ENCODE measurements around the gene AFMID.
"Not testable (repeated sequence)": the region's sequence is repeated elsewhere in the genome, so short reads cannot be mapped to it uniquely, and the experiment has no call there.

The AFMID gene, protein sequence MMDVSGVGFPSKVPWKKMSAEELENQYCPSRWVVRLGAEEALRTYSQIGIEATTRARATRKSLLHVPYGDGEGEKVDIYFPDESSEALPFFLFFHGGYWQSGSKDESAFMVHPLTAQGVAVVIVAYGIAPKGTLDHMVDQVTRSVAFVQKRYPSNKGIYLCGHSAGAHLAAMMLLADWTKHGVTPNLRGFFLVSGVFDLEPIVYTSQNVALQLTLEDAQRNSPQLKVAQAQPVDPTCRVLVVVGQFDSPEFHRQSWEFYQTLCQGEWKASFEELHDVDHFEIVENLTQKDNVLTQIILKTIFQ

GRCh38 chr17:78186692-78187595, at the start of gene AFMID, which contains the start of gene TK1:
TSS of gene AFMID (plus strand) at chr17:78187362. CDS start at chr17:78187371, 9 bp downstream.
TSS of gene TK1 (minus strand) at chr17:78187052. CDS start at chr17:78186994, 58 bp downstream.
- peak; percentile 95 for DNase-seq

GRCh38 chr17:78137392-78138203, 49.6 kb upstream of the AFMID start:
- DNase-seq, result no peak

DNA sequence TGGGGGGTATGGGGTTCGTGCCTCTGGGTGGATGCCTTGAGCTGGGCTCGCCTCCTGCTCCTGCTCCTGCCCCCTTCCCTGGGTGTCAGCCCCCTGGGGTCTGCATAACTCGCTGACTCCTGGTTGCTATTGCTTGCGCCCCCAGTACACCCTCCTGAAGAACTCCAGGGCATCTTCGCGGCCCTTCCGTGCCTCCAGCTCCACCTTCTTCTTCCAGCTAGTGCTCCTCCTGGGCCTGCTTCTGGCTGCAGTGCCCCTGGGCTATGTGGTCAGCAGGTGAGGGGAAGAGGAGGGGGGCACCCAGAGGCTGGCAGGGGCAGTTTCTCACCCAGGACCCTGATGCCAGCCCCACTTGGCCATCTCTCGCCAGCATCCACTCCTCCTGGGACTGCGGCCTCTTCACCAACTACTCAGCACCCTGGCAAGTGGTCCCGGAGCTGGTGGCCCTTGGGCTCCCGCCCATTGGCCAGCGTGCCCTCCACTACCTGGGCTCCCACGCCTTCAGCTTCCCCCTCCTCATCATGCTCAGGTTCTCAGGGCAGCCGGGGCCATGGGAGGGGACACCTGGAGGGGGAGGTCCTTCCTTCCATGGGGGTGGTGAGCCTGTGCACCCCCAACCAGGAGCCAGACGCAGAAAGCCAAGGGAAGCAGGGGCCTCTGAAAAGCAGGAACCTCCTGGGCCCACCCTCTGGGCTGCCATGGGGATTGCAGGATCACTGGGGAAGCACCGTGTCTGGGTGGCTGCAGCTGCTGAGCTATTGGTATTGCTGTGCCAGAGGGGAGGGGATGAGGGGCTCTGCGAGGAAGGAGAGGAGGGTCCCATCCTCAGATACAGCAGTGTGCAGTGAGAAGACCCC, 48.7 kb upstream of the AFMID start:
- no peak for DNase-seq

GRCh38 chr17:78139861-78140168, 47.3 kb upstream of the AFMID start:
- DNase-seq, result not testable (repeated sequence)

DNA sequence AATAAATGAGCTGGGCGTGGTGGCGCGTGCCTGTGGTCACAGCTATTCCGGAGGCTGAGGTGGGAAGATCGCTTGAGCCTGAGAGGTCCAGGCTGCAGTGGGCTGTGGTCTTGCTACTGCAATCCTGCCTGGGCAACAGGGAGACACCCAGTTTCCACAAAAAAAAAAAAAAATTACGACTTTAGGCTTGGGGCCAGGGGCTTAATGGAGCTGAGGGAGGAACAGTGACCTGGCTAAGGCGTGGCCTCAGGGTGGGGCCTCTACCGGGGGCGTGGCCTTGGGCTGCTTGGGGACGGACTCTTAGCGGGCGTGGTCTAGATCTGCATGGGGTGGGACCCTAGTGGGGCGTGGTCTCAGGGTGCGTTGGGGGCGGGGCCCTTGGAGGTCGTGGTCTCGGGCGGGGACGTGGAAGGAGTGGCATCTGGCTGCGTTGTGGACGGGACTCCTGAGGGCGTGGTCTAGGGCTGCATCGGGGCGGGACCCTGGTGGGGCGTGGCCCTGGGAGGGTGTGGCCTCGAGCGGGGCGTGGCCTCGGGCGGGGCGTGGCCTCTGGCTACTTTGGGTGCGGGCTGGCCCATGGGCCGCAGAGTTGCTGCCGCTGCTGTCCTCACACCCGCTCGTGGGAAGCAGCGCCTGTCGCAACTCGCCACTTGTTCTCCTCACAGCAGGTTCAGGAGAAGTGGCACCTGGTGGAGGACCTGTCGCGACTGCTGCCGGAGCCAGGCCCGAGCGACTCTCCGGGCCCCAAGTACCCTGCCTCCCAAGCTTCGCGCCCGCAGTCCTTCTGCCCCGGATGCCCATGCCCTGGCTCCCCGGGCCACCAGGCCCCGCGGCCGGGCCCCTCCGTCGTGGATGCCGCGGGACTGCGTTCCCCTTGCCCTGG, 46.8 kb upstream of the AFMID start:
- peak; percentile 35 for DNase-seq

DNA sequence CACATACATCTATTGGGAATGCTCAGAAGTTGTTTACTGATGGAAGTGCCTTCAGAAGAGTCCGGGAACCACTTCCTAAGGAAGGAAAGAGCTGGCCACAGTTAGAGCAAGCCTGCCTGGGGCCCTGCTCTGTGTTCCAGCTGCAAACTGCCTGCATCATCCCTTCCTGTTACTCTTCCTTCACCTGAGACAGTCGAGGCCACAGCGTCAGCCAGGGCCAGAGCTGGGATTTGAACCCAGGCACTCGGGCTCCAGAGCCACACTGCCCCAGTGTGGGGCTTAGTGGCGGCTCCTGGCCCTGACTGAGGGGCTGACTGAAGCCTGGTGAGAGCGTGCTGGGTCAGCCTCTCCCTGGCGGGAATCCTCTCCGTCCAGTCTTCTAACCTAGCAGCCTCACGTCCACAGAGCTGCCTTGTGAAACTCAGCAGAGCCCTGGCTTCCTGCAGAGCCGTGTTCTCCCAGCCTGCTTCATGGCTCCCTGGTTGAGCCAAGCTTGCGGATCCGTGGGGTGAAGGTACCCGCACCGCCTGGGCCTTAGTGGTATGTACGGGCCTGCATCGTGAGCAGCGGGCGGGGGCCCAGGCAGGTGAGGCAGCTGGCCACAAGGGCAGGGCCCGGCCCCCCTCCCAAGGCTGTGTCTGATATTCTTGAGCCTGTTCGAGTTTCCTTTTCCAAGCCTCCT, 45.6 kb upstream of the AFMID start:
- DNase-seq, result no peak

- DNase-seq, result no peak
Measured at GRCh38 chr17:78142119-78142861, 44.9 kb upstream of the AFMID start.

- DNase-seq, result no peak
Measured at GRCh38 chr17:78143214-78144146, 43.7 kb upstream of the AFMID start.

- DNase-seq, result no peak
Measured at GRCh38 chr17:78144147-78144719, 42.9 kb upstream of the AFMID start.

DNA sequence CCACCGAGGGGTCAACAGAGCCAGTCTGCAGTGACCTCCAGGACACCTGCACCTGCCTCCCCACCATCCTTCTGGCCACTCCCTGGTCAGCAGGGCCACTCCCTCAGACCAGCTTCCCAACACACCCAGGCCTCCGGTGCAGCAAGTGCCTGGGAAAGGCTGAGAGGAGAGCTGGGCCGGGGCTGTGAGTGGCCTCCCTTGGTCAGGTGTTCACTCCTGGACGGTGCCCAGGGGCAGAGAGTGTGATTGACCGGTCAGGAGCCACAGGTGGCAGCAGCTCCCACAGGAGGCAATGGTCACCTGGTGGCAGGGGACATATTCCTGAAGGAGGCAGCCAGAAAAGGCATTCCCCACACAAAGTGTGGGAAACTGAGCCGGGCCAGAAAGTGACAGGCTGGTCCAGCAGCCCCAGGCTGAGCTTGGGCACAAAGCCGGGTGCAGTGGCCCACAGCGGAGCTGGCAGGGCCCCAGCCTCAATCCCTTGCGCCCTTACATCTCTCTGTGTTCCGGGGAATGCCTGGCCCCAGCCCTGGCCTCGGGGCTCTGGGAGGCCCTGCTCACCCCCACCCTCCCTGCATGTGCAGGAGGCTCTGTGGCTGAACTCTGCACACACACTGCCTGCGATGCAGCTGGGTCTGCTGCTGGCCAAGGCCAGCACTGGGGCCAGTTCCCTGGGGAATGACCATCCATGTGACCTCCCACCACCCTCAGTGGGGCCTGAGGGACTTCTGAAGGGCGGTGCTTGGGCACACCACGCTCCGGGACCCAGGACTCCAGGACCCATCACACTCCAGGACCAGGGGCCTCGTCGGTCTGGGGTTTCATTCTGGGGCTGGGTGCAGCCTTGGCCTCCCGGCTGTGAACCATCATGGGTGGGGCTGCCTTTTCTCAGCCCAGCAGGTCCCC, 42.2 kb upstream of the AFMID start:
- no peak for DNase-seq

DNA sequence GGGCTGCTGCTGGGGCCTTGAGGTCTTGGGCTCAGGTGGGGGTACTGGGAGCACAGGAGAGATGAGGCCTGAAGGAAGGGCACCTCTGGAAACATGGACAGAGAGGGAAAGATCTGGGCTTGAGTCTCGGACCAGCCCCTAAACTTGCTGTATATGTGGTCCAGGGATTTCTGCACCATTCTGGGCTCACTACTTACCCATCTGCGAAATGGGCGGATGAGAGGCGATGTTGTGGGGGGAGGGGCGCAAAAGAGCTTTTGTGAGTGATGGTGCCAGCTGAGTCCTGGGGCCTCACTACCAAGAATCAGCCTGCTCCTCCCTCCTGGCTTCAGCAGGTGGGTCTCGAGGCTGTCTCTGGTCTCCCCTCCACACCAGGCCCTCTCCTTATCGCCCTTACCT, 40.7 kb upstream of the AFMID start:
- DNase-seq, result no peak

GRCh38 chr17:78146881-78147280, 40.3 kb upstream of the AFMID start:
- no peak for DNase-seq

DNA sequence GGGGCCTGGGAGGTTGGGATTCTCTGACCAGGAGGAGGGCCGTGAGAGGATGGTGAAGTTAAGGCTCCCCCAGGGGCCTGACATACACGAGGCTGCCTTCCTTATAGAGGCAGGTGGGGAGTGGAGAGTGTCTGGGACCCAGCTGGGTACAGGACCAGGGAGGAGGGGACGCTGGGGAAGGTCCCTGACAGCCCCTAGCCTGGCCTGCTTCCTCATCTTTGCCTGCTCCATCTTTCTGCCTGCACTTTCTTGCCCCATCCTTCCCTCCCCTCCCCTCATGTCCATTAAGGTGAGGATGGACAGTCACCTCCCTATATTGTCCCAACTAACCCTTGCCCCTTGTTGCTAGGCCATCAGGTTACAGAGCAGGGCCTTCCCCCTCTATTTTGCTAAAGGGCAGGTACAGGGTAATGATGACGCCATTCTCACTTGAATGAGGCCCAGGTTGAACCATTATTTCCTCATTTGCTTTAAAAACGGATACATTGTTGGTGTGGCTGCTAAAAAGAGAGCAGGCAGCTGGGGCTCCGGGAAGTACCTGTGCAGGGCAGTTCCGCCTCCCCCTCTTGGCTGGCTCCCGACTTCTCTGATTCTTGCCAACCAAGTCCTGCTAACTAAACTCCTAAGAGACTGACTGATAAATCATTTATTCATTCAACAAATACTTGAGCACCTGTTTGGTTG, 39.7 kb upstream of the AFMID start:
- DNase-seq, result no peak

DNA sequence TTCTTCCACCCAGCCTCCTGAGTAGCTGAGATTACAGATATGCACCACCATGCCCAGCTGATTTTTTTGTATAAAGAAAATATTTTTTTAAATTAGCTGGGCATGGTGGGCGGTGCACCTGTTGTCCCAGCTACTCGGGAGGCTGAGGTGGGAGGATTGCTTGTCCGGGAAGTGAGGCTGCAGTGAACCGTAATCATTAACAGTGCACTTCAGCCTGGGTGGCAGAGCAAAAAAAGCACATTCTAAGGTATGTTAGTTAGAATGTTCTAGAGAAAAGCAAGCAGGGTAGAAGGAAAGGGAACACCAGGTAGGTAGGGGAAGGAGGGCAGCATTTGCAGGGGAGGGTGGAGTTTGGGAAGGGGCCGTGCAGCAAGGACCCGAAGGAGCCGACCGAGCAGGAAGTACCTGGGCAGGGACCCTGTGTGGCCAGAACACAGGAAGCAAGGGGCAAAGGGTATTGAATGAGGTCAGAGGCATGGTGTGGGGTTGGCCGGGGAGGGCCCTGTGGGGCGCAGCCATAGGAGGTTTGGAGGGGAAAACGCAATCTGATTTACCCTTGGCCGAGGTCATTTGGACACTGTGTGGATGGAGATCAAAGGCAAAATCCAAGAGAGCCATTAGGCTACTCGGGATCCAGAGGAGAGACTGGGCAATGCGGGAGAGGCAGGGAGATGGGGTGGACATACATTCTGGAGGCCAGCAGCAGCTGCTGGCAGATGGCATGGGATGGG, 38.7 kb upstream of the AFMID start:
- no peak for DNase-seq

- no peak for DNase-seq
Measured at GRCh38 chr17:78151514-78152008, 35.6 kb upstream of the AFMID start.
